Glutamatergic neuron (in vitro differentiated cells): ENCODE data around the gene ELOVL5. TPM values are rescaled to one million over a fixed set of nuclear protein-coding genes. Genes with fewer than 3 reads are reported as not detected.
A peak's percentile ranks its signal among the peaks of the same experiment; 100 is the strongest.
"Not testable (repeated sequence)": the region's sequence is repeated elsewhere in the genome, so short reads cannot be mapped to it uniquely, and the experiment has no call there.

Experiments used
- DNase-seq: peaks from one replicate; pipeline ENCODE4 v3.0.0; 2022
- H3K27ac Mint-ChIP-seq: one replicate; pipeline ENCODE4 v1.8.0; 2020; ENCODE audit warnings: mild to moderate bottlenecking, mixed read lengths, inconsistent platforms; ENCODE audit not compliant: unreplicated experiment
- H3K27me3 Mint-ChIP-seq: one replicate; pipeline ENCODE4 v1.8.0; 2020; ENCODE audit warnings: mild to moderate bottlenecking, moderate library complexity, mixed read lengths, inconsistent platforms; ENCODE audit not compliant: unreplicated experiment
- H3K36me3 Mint-ChIP-seq: one replicate; pipeline ENCODE4 v1.8.0; 2020; ENCODE audit warnings: mild to moderate bottlenecking, mixed read lengths, inconsistent platforms; ENCODE audit not compliant: unreplicated experiment
- H3K4me1 Mint-ChIP-seq: one replicate; pipeline ENCODE4 v1.8.0; 2020; ENCODE audit warnings: mild to moderate bottlenecking, low read depth, mixed read lengths, inconsistent platforms; ENCODE audit not compliant: unreplicated experiment
- H3K4me3 Mint-ChIP-seq: one replicate; pipeline ENCODE4 v1.8.0; 2020; ENCODE audit warnings: mild to moderate bottlenecking, mixed read lengths, inconsistent platforms; ENCODE audit not compliant: unreplicated experiment
- H3K9me3 Mint-ChIP-seq: one replicate; pipeline ENCODE4 v1.8.0; 2020; ENCODE audit warnings: mild to moderate bottlenecking, moderate library complexity, mixed read lengths, inconsistent platforms; ENCODE audit not compliant: unreplicated experiment
- total RNA-seq: library from RNA; stranded (reverse); fragmentation: NEBNext Ultra II Directional; extraction: Animal tissue kit (Norgen Biotek cat#: 25700); gene quantifications from one replicate; pipeline ENCODE4 v1.2.1, GENCODE V29; 2021; ENCODE audit not compliant: unreplicated experiment
- TF ChIP-seq, protein P1 (sequence below): fragments of 200-600 bp; sonication (generic); IDR thresholded peaks from one replicate; pipeline ENCODE4 v1.5.0; 2021; ENCODE audit not compliant: partially characterized antibody, unreplicated experiment

ELOVL5 gene
- total RNA-seq, 1 donor from 2014 or later: 97.2 TPM

DNA sequence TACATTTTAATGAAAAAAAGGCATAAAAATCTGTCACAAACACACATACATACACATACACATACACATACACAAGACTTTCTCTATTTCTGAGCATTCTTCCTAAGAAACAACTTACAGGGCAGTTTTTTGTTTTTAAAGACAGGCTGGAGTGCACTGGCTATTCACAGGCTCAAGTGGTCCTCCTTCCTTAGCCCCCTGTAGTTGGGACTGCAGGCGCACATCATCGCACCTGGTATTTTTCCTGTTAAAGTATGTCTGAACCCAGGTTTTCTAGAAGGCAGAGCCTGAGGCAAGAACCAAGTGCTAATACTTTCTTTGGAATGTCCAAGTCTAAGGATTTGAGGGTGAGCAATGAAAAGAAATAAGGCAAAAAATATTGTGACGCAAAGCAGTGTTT is 41.3 kb upstream of the ELOVL5 start:
- H3K9me3 Mint-ChIP-seq: peaks cover 3% of the 10 kb centered on the region
- H3K4me1 Mint-ChIP-seq: peaks cover 6% of the 10 kb centered on the region
- no peak for DNase-seq
- H3K36me3 Mint-ChIP-seq: no peaks in the 10 kb centered on the region
- no peak overlapping the region for H3K27ac Mint-ChIP-seq
- TF ChIP-seq, protein P1, sequence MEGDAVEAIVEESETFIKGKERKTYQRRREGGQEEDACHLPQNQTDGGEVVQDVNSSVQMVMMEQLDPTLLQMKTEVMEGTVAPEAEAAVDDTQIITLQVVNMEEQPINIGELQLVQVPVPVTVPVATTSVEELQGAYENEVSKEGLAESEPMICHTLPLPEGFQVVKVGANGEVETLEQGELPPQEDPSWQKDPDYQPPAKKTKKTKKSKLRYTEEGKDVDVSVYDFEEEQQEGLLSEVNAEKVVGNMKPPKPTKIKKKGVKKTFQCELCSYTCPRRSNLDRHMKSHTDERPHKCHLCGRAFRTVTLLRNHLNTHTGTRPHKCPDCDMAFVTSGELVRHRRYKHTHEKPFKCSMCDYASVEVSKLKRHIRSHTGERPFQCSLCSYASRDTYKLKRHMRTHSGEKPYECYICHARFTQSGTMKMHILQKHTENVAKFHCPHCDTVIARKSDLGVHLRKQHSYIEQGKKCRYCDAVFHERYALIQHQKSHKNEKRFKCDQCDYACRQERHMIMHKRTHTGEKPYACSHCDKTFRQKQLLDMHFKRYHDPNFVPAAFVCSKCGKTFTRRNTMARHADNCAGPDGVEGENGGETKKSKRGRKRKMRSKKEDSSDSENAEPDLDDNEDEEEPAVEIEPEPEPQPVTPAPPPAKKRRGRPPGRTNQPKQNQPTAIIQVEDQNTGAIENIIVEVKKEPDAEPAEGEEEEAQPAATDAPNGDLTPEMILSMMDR: no peak
- no peak overlapping the region for H3K4me3 Mint-ChIP-seq
- H3K27me3 Mint-ChIP-seq: peaks cover 6% of the 10 kb centered on the region

DNA sequence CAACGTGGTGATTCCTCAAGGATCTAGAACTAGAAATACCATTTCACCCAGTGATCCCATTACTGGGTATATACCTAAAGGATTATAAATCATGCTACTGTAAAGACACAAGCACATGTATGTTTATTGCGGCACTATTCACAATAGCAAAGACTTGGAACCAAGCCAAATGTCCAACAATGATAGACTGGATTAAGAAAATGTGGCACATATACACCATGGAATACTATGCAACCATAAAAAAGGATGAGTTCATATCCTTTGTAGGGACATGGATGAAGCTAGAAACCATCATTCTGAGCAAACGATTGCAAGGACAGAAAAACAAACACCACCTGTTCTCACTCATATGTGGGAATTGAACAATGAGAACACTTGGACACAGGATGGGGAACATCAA is 39.9 kb upstream of the ELOVL5 start:
- not testable (repeated sequence) for DNase-seq, H3K4me3 Mint-ChIP-seq, H3K27me3 Mint-ChIP-seq, H3K9me3 Mint-ChIP-seq, H3K4me1 Mint-ChIP-seq, H3K36me3 Mint-ChIP-seq
- peak overlapping the region; percentile 70 for H3K27ac Mint-ChIP-seq

DNA sequence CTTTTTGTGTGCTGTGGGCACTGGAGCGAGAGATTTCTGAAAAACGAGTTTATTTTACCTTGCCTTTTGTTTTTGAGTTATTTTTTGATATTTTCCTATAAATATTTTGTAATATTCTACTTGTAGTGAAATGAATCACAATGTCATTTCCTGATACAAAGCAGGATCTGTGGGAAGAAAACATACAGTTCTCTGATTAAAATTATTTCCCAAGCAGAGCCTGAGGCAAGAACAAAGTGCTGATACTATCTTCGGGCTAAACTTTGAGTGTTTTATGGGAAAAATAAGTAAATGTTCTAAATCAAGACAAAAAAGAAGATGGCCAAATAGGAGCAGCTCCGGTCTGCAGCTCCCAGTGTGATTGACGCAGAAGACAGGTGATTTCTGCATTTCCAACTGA is 33.7 kb upstream of the ELOVL5 start:
- H3K4me1 Mint-ChIP-seq: no peaks in the 10 kb centered on the region
- TF ChIP-seq, protein P1: no peak
- H3K36me3 Mint-ChIP-seq: no peaks in the 10 kb centered on the region
- no peak overlapping the region for H3K4me3 Mint-ChIP-seq
- H3K9me3 Mint-ChIP-seq: no peaks in the 10 kb centered on the region
- no peak for DNase-seq
- H3K27me3 Mint-ChIP-seq: peaks cover under 1% of the 10 kb centered on the region
- no peak overlapping the region for H3K27ac Mint-ChIP-seq

DNA sequence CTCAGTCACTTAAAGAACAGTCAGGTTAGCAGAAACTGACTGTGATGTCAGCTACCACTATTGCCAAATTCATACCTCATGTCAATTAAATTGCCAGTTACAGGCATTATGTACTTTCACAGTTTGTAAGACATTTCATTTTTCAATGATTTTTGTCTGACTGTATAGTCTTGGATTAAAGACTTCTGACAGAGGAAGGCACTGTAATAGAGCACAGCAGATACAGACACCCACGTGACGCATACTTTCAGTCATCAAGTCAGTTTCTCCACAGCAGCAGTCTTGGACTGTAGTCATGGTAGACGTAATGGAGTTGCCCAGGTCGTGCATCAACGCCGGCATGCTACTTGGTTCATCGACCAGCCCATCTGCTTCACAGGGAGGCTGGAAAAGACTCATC is 29.5 kb upstream of the ELOVL5 start:
- no peaks in the 10 kb centered on the region for H3K36me3 Mint-ChIP-seq
- no peak overlapping the region for H3K4me3 Mint-ChIP-seq
- no peaks in the 10 kb centered on the region for H3K4me1 Mint-ChIP-seq
- H3K9me3 Mint-ChIP-seq: no peaks in the 10 kb centered on the region
- no peak overlapping the region for H3K27ac Mint-ChIP-seq
- DNase-seq: no peak
- TF ChIP-seq, protein P1: no peak
- H3K27me3 Mint-ChIP-seq: no peaks in the 10 kb centered on the region

DNA sequence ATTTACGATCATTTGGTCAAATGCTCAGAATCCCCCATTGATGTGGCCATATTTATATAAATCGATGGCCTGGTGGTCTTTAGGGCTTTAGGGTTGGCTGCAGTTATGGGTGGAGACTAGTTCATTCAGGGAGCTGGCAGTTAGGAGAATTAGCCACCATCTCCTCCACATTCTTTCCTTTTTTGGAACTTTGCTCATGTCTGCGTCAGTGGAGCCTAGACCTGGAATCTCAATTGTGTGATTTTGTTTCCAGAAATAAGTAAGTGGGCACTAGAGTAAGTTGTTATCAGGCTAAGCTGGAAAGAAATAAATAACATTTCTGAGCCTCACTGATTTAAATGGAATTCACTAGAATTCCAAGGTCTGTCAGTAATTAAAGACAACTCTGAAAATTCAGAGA is 29.0 kb upstream of the ELOVL5 start:
- no peak overlapping the region for H3K27ac Mint-ChIP-seq
- no peak overlapping the region for H3K4me3 Mint-ChIP-seq
- no peak for DNase-seq
- TF ChIP-seq, protein P1: no peak
- H3K9me3 Mint-ChIP-seq: no peaks in the 10 kb centered on the region
- no peaks in the 10 kb centered on the region for H3K27me3 Mint-ChIP-seq
- H3K36me3 Mint-ChIP-seq: no peaks in the 10 kb centered on the region
- no peaks in the 10 kb centered on the region for H3K4me1 Mint-ChIP-seq

DNA sequence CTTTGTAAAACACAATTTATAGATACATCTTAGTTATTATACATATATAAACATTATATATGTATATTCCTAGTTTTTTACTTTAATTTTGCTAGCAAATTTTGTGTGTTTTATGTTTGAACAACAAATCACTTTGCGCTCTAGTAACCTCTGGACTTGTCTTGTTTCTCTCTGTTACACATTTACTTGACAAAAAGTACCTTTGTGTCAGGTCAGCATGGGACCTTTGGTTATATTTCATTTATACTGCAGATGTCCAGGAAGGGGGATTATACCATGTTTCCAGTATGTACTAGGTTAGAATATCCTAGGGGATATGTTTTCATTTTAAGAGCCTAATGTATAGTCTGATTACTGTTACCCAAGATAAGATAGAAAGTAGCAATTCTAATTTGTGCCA is 28.5 kb upstream of the ELOVL5 start:
- H3K36me3 Mint-ChIP-seq: no peaks in the 10 kb centered on the region
- H3K4me3 Mint-ChIP-seq: no peak overlapping the region
- H3K27ac Mint-ChIP-seq: no peak overlapping the region
- H3K9me3 Mint-ChIP-seq: no peaks in the 10 kb centered on the region
- no peak for DNase-seq
- no peaks in the 10 kb centered on the region for H3K27me3 Mint-ChIP-seq
- TF ChIP-seq, protein P1: no peak
- H3K4me1 Mint-ChIP-seq: no peaks in the 10 kb centered on the region
